HepG2 (cell line): ENCODE data around the gene ASIC3. TPM values are rescaled to one million over a fixed set of nuclear protein-coding genes. Genes with fewer than 3 reads are reported as not detected.
A peak's percentile ranks its signal among the peaks of the same experiment; 100 is the strongest.

Experiments
- ARNT ChIP-seq: fragments of 450-650 bp; IDR thresholded peaks from 2 replicates; pipeline ENCODE4 v1.6.1; 2017
- CENPX ChIP-seq: sonication (generic); formaldehyde crosslinking; IDR thresholded peaks from 2 replicates; pipeline ENCODE4 v1.9.0; 2021; ENCODE audit warnings: mild to moderate bottlenecking, missing genetic modification reagents, moderate library complexity
- LCORL ChIP-seq, 2 experiments: fragments of 450-650 bp in 1 of 2; sonication (generic) in 1 of 2; formaldehyde crosslinking in 1 of 2; IDR thresholded peaks; 2 replicates each; pipeline versions ENCODE4 v1.5.0 to v1.6.1; 2017 to 2020; ENCODE audit warnings: antibody characterized with exemption in 1 of 2, missing genetic modification reagents in 1 of 2
- PAWR ChIP-seq: sonication (generic); formaldehyde crosslinking; IDR thresholded peaks from 2 replicates; pipeline ENCODE4 v1.4.0; 2020; ENCODE audit warnings: missing genetic modification reagents, mild to moderate bottlenecking, borderline replicate concordance
- SMAD1 ChIP-seq: sonication (generic); formaldehyde crosslinking; IDR thresholded peaks from 2 replicates; pipeline ENCODE4 v1.4.0; 2020; ENCODE audit warnings: missing genetic modification reagents, low read depth, mild to moderate bottlenecking, borderline replicate concordance
- ZKSCAN1 ChIP-seq: fragments of 150-350 bp; IDR thresholded peaks from 2 replicates; pipeline ENCODE4 v1.6.1; 2014; ENCODE audit warnings: low read length
- ZNF317 ChIP-seq: sonication (generic); formaldehyde crosslinking; IDR thresholded peaks from 2 replicates; pipeline ENCODE4 v1.5.0; 2020; ENCODE audit warnings: mild to moderate bottlenecking, missing genetic modification reagents
- ZNF383 ChIP-seq: sonication (generic); formaldehyde crosslinking; IDR thresholded peaks from 2 replicates; pipeline ENCODE4 v1.4.0; 2020; ENCODE audit warnings: missing genetic modification reagents, mild to moderate bottlenecking, borderline replicate concordance
- ZNF777 ChIP-seq: sonication (generic); formaldehyde crosslinking; IDR thresholded peaks from 2 replicates; pipeline ENCODE4 v1.4.0; 2020; ENCODE audit warnings: missing genetic modification reagents
- polyA plus RNA-seq, 8 experiments: library from polyadenylated mRNA; depleted of rRNA in 3 of 8; stranded (reverse) in 7 of 8; unstranded in 1 of 8; fragments of >200 nt; fragmentation: Illumina TruSeq in 4 of 8; extraction: Trizol in 4 of 8; gene quantifications; 2 replicates each; pipeline versions ENCODE4 v1.2.1 to v1.2.3, GENCODE V29; 2011 to 2016; ENCODE audit warnings: low read depth in 4 of 8, missing spikeins in 1 of 8, mixed read lengths in 1 of 8; ENCODE audit not compliant: insufficient read depth in 1 of 8
- total RNA-seq, 5 experiments: library from RNA; depleted of rRNA; stranded (reverse); fragments of >200 nt; fragmentation: Illumina TruSeq; extraction: Trizol; gene quantifications; 2 replicates each; pipeline ENCODE4 v1.2.3, GENCODE V29; 2016; ENCODE audit warnings: low read depth in 1 of 5
- TF ChIP-seq, protein P1 (sequence below): sonication (generic); formaldehyde crosslinking; IDR thresholded peaks from 2 replicates; pipeline ENCODE4 v1.8.1; 2023; ENCODE audit warnings: mild to moderate bottlenecking, moderate library complexity, missing genetic modification reagents
- TF ChIP-seq, protein P2 (sequence below): sonication (generic); formaldehyde crosslinking; conservative IDR thresholded peaks from 2 replicates; pipeline ENCODE4 v1.8.0; 2022; ENCODE audit warnings: mild to moderate bottlenecking, moderate library complexity, missing genetic modification reagents
- TF ChIP-seq, protein P3 (sequence below): sonication (generic); formaldehyde crosslinking; IDR thresholded peaks from 2 replicates; pipeline ENCODE4 v1.5.0; 2020; ENCODE audit warnings: missing genetic modification reagents
- TF ChIP-seq, protein P4 (sequence below): sonication (generic); formaldehyde crosslinking; IDR thresholded peaks from 2 replicates; pipeline ENCODE4 v1.9.0; 2021; ENCODE audit warnings: missing genetic modification reagents, borderline replicate concordance
- TF ChIP-seq, protein P5 (sequence below), 2 experiments: sonication (generic) in 1 of 2; formaldehyde crosslinking in 1 of 2; IDR thresholded peaks; 2 replicates each; pipeline versions ENCODE4 v1.4.0 to v1.6.1; 2018 to 2020; ENCODE audit warnings: missing genetic modification reagents in 2 of 2, borderline replicate concordance in 1 of 2, low read depth in 1 of 2, mild to moderate bottlenecking in 1 of 2, missing biosample characterization in 1 of 2

The ASIC3 gene
- total and polyA plus RNA-seq, 2 of the 13 experiments (the other 11 are each of a cell fraction or from before 2014, with no cell fraction given): 0.51 TPM; not detected in 1

DNA sequence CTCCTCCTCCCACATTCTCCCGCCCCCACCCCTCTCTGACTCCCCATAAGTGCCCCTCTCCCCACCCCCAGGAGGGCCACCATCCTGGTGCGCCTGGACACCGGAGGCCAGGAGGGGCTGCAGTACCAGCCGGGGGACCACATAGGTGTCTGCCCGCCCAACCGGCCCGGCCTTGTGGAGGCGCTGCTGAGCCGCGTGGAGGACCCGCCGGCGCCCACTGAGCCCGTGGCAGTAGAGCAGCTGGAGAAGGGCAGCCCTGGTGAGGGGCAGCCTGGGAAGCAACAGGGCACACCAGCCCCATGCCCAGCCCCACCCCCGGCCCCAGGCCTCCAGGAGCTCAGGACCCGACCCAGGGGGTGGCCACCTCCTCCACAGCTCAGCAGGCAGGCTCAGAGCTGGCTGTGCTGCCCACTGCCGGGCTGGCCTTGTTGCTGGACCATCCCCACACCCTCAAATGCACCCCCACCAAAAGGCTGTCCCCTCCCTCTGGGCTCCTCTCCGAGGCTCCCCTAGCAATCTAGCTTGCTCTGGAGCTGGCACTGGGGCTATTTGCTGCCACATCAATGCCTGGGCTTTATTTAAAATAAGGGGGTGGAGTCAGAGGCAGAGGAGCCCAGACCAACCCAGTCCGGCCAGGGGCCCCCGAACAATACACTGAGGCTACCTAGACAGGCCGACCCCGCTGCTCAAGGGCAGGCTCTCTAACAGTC lies 38.8 kb upstream of the ASIC3 start (continued):
- TF ChIP-seq, protein P1, sequence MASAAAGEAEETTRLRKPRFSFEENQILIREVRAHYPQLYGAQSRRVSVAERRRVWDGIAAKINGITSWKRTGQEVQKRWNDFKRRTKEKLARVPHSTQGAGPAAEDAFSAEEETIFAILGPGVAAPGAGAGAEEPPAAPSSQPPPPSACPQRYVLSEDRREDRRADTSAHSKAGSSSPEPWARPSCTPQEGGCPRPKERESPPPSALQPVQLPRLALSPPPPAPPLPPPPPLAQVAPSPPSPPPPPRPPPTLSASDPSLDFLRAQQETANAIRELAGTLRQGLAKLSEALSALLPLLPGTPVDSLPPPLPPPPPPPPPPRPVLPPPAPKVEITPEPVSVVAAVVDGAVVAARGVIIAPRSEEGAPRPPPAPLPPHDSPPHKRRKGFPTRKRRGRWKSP (CRISPR knock-in tag): no peak
- TF ChIP-seq LCORL (IDR thresholded peaks at IDR 0.05) (no peak), LCORL (CRISPR knock-in tag; IDR thresholded peaks at IDR 0.05) (peak; percentile 57; the same call in 1 of the 2 replicates), PAWR (CRISPR knock-in tag) (no peak), SMAD1 (CRISPR knock-in tag) (no peak), CENPX (no peak), ZNF777 (CRISPR knock-in tag) (no peak), ZKSCAN1 (no peak), ARNT (no peak), ZNF383 (no peak), ZNF317 (no peak)
- TF ChIP-seq, protein P2, sequence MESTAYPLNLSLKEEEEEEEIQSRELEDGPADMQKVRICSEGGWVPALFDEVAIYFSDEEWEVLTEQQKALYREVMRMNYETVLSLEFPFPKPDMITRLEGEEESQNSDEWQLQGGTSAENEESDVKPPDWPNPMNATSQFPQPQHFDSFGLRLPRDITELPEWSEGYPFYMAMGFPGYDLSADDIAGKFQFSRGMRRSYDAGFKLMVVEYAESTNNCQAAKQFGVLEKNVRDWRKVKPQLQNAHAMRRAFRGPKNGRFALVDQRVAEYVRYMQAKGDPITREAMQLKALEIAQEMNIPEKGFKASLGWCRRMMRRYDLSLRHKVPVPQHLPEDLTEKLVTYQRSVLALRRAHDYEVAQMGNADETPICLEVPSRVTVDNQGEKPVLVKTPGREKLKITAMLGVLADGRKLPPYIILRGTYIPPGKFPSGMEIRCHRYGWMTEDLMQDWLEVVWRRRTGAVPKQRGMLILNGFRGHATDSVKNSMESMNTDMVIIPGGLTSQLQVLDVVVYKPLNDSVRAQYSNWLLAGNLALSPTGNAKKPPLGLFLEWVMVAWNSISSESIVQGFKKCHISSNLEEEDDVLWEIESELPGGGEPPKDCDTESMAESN (CRISPR knock-in tag): no peak
- TF ChIP-seq, protein P3, sequence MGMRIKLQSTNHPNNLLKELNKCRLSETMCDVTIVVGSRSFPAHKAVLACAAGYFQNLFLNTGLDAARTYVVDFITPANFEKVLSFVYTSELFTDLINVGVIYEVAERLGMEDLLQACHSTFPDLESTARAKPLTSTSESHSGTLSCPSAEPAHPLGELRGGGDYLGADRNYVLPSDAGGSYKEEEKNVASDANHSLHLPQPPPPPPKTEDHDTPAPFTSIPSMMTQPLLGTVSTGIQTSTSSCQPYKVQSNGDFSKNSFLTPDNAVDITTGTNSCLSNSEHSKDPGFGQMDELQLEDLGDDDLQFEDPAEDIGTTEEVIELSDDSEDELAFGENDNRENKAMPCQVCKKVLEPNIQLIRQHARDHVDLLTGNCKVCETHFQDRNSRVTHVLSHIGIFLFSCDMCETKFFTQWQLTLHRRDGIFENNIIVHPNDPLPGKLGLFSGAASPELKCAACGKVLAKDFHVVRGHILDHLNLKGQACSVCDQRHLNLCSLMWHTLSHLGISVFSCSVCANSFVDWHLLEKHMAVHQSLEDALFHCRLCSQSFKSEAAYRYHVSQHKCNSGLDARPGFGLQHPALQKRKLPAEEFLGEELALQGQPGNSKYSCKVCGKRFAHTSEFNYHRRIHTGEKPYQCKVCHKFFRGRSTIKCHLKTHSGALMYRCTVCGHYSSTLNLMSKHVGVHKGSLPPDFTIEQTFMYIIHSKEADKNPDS (CRISPR knock-in tag): peak; percentile 76; the same call in 1 of the 2 replicates
- TF ChIP-seq, protein P4, sequence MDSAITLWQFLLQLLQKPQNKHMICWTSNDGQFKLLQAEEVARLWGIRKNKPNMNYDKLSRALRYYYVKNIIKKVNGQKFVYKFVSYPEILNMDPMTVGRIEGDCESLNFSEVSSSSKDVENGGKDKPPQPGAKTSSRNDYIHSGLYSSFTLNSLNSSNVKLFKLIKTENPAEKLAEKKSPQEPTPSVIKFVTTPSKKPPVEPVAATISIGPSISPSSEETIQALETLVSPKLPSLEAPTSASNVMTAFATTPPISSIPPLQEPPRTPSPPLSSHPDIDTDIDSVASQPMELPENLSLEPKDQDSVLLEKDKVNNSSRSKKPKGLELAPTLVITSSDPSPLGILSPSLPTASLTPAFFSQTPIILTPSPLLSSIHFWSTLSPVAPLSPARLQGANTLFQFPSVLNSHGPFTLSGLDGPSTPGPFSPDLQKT (CRISPR knock-in tag): no peak
- TF ChIP-seq, protein P5, sequence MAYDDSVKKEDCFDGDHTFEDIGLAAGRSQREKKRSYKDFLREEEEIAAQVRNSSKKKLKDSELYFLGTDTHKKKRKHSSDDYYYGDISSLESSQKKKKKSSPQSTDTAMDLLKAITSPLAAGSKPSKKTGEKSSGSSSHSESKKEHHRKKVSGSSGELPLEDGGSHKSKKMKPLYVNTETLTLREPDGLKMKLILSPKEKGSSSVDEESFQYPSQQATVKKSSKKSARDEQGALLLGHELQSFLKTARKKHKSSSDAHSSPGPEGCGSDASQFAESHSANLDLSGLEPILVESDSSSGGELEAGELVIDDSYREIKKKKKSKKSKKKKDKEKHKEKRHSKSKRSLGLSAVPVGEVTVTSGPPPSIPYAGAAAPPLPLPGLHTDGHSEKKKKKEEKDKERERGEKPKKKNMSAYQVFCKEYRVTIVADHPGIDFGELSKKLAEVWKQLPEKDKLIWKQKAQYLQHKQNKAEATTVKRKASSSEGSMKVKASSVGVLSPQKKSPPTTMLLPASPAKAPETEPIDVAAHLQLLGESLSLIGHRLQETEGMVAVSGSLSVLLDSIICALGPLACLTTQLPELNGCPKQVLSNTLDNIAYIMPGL (CRISPR knock-in tag; IDR thresholded peaks at IDR 0.05; ENCODE audit: borderline replicate concordance in 1 of 2, low read depth in 1 of 2): peak in 1 of 2 experiments; percentile 37; a peak in 1 of 4 replicates
- TF ChIP-seq, all 625 proteins: peak for 19
